G401 (cell line): ENCODE results near the gene FANCF. TPM values are rescaled to one million over a fixed set of nuclear protein-coding genes. Genes with fewer than 3 reads are reported as not detected.

ENCODE experiments used
- DNase-seq: peaks from one replicate; pipeline ENCODE4 v3.0.0-alpha.2; 2015; ENCODE audit warnings: low spot score
- in situ Hi-C: cut with HindIII; loops from 2 replicates; pipeline ENCODE4 v1.10.0; 2016; ENCODE audit warnings: low sequenced_read_pairs, mixed read lengths
- total RNA-seq: library from RNA; depleted of rRNA; stranded (reverse); fragments of >200 nt; shearing (Covaris generic); gene quantifications from 2 replicates; pipeline ENCODE4 v1.2.3, GENCODE V29; 2014; rRNA removed

FANCF gene
- total RNA-seq, 1 experiment from 2014 or later: 21.1 TPM

DNA sequence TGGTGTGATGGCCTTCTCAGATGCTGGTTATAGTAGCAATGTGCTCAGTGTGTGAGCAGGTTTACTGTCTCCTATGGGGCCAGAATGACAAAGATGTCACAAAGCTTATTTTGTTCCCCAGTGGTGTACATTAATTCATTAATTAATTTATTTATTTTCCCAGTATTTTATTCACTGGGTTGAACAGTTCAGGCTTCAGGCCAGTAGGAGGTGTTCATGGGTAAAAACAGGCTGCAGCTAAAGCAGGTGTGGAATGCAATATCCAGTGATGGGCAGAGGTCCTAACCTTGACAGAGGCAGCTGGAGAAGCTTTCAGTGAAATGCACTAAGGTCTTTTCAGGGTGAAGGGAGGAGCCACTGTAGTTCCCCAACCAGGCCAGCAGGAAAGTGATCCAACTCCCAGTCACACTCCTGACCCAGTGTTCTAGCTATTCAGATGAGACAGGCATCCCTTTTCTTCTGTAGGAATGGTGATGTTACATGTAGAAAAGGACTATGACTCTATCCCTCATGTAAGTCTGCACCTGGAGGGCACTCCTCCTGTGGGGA lies 7.8 kb upstream of the FANCF start:
- no peak for DNase-seq
- in situ Hi-C loops: no loop called here

DNA sequence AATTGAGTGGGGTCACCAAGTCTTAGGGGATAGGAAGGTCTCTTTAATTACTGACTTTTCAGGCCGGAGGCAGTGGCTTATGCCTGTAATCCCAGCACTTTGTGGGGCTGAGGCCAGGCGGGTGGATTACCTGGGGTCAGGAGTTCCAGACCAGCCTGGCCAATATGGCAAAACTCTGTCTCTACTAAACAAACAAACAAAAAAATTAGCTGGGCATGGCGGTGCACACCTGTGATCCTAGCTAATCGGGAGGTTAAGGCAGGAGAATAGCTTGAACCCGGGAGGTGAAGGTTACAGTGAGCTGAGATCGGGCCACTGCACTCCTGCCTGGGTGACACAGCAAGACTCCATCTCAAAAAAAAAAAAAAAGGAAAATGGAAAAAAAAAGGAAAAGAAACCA lies 1.8 kb upstream of the FANCF start:
- DNase-seq: no peak
- in situ Hi-C loops: no loop called here

DNA sequence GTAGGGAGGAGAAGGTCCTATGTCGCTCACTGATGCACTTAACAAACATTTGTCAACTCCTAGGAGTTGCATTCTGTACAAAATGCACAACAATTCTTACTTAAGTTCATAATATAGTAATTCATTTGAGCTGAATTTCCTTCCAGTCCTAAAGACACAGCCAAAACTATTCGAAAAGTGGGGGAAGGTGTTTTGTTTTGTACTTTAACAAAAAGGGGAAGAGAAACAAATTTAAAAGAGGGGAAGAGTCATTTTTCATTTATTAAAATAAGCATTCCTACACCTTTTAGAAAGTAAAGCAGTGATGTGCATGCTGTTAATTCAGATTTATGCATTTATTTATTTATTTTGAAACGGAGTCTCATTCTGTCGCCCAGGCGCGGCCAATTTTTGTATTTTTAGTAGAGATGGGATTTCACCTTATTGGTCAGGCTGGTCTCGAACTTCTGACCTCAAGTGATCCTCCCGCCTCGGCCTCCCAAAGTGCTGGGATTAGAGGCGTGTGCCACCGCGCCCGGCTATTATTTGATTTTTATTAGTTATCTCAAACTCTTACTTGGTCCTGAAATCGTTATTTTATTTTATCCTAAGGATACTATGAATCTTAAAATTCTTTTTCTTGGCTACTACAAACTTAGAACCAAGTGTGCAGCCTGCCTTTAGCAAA lies 1.1 kb upstream of the FANCF start:
- DNase-seq: peak; percentile 1
- in situ Hi-C loops: no loop called here

DNA sequence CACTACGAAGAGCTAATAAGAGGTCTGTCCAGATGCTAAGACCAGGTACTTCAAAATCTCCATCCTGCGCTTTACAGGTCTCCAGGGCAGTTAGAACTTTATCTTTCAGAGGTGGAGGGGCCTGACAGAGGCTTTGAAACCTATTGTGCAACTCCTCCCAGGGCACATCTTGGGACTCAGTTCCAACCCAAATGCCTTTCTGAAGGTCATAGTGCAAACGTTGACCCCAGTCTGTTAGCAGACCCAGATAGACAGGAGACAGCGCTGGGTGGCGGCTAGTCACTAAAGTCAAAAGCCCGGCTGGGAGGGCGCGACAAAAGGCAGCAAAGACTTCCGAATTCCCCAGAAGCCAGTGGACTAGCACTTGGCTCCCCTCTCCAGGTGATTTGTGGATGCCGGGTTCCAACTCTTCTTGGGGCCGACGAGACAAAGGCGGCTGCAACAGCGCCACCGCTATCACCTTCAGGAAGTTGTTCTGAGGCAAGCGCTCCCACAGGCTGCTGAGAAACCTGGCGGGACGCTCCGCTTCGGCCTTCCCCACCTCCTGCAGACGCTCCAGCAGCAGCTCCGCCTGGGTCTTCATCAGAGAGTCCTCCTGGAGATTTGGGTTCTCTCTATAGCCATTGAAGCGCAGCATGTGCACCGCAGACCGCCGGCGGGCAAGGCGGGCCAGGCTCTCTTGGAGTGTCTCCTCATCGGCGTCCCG lies 728 bp downstream of the FANCF start:
- peak; percentile 80 for DNase-seq

DNA sequence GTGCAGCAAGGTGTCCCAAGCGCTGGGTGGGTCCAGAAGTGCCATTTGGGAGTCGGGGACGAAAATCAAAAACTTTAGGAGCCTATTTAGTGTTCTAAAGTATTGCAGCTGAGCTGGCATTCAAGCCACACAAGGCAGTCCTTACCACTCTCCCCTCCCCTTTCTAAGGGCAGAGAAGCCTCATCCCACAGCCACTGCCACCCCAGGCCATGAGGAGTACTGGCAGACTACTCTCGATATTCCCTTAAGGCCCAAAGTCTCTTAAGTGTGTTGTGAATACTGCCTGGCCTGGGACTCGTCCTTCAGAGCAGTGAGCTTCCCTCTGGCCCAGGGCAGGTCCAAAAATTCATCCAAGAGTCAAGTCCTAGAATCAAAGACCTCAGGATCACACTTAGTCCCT lies 7.8 kb downstream of the FANCF start:
- in situ Hi-C loops: no loop called here
- DNase-seq: no peak

More for the DNA sequence above, 728 bp downstream of the FANCF start:
- in situ Hi-C loops: no loop called here

DNA sequence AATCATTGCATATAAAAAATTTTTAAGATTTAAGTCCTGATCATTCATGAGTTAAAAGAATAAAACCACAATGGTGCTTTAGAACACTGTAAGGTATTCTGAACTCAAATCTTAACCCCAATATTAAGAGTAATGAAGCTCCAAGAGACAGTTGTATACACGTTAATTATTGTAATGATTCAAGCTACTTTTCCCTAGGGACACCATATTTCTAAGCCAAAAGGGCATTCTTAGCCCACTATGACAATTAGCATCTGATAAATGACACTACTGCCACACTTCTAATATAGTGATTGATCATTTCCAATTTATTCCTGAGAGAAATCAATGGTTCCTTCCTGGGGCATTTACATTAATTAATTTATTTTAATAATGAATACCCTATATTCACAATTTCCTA lies 21.7 kb downstream of the FANCF start:
- in situ Hi-C loops: no loop called here
- no peak for DNase-seq

DNA sequence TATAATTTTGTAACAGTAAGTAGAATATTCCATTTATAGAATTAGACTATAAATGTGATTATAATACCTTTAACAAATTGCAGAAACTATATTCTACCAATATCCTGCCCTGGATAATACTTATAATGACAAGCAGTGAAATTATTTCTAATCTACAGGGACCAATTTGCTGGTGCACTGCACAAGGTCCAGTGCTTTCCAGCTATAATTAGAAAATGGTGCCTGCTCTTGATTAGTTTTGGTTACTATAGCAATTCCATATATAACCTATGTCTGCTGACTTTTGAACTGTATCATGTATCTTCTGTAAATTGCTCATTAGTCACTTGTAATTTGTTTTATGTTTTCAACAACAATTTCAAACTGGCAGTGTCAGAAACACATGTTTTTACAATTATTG lies 23.1 kb downstream of the FANCF start:
- no peak for DNase-seq
- in situ Hi-C loops: no loop called here

DNA sequence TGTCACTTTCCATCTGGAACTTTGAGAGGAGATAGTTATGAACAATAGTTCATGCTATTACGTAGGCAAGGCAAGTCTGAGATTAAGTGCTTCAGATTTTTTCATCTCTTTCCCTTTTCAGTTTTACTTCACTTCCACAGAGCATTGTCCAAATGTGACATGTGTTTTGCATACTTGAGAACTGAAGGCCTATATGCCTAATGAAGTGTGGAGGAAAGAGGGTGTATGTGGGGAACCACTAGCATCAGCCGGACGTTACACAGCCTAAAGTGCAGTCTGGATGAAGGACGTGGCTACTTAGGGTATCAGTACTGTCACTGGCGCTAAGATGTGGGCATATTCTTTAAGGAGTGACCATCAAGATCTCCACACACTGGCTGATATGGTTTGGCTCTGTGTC lies 26.2 kb downstream of the FANCF start:
- in situ Hi-C loops: no loop called here
- no peak for DNase-seq

DNA sequence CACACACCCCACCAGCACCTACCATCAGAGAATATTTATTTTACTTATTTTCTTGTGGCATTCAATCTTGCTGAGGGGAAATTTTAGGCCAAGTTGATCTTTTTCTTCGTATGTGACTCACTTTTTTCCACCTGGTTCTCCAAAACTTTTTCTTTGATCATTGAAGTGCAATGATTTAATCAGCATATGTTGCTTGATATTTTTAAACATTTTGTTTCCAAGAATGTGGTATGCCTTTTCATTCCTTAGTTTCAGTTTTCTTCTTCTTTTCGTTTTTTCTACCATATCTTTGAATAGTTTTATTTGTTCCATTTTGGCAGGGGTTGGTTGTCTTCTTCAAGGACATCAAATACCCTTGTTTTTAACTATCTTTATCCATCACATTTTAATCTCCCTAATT lies 28.6 kb downstream of the FANCF start:
- no peak for DNase-seq
- in situ Hi-C loops: no loop called here

DNA sequence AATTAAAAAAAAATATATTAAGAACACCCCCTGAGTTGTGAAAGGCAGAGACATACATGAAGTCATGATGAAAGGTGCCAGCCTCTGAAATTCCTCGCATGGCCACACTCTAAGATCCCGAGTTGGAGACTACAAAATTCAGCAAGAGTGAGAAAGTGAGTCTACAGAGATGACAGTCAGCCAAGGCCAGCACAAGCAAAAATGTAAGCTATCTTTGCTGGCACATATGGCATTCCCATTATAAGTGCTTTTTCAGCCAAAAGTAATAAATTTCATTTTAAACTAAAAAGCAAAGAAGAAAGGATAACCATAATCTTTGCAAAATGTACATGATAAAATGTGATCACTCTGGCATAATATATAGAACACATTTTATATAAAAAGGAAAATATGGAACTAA lies 40.6 kb downstream of the FANCF start:
- in situ Hi-C loops: no loop called here

DNA sequence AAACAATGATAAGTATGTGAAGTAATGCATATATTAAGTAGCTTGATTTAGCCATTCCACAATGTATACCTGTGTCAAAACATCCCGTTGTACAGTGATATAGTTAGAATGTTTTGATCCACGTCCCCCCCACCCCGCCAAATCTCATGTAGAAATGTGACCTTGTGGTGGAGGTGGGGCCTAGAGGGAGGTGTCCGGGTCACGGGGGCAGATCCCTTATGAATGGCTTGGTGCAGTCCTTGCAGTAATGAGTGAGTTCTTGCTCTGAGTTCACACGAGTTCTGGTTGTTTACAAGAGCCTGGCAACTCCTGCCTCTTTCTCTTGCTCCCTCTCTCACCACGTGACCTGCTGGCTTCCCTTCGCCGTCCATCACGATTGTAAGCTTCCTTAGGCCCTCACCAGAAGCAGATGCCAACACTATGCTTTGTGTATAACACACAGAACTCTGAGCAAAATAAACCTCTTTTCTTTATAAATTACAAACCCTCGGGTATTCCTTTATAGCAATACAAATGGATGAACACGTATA lies 41.6 kb downstream of the FANCF start:
- DNase-seq: no peak
- in situ Hi-C loops: no loop called here

More for the DNA sequence above, 40.6 kb downstream of the FANCF start:
- DNase-seq: no peak

DNA sequence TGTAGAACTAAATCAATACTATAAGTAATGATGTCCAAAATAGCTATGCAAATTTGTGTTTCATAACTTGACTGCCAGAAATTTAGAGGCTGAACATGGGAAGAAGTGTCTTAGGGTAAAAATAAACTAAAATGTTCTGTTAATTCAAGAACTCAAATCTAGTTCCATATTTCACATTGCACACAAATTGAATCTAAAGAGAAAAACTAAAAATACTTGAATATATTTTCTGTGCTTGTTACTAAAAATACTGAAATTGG lies 43.5 kb downstream of the FANCF start:
- DNase-seq: no peak
- in situ Hi-C loops: no loop called here

DNA sequence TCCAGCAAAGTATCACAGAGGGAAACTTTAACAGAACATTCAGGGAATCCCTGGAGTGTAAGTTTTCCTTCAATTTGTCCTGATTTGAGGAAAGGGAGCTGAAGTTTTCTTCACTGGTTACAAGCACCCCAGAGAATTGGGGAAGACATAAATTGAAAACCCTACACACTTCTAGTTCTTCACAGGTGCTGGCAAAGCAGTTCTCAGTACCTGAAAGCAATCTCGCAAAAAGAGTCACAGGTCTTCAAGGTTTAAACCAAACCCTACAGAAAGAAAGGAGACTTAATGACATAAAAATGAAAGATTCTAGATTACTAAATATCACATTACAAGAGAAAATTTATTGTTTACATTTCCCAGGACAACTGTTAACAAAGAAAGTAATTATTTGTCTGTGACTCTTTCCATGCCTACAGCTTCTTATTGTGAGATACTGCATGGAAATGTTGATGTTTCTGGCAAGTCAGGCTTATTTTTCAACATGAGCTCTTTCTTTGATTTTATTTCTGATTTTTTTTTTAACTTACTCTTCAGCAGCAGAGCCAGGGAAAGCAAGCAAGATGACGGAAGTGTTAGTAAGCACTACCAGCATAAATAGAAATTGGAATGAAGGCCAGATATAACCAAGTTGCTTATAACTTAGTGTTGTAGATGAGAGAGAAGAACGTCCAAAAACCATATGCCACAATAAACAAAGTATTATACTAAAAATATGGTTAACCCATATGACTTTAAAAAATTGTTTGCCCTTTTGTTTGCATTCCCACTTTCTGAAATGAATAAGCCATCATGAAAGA lies 44.1 kb downstream of the FANCF start:
- DNase-seq: no peak
- in situ Hi-C loops: no loop called here

DNA sequence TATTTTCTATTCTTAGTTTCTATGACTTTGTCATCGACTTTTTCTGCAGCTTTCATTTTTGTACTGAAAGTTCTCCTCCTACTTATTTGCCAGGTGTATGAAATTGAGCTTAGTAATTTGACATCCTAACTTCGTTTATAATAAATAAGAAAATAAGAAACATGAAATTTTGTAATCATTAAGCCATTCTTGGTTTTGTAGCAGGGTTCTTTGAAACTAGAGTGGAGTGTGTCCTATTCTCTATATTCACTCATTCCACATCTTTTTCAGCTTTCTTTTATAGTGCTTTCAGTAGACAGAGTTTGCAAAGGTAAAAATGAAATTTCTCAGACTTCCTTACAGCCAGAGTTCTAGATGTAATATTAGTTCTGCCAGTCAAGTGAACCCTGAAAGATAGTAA lies 47.8 kb downstream of the FANCF start:
- in situ Hi-C loops: no loop called here
- DNase-seq: no peak

Other genes with a start within 250 kb of the FANCF start
- gene GAS2, start 40.8 kb upstream of the FANCF start, total RNA-seq: not detected in 2 replicates
- gene SVIP, start 204.0 kb upstream of the FANCF start, total RNA-seq: 1.4 and 4.0 TPM in 2 replicates
- gene CCDC179, start 234.7 kb upstream of the FANCF start, total RNA-seq: not detected in 2 replicates